ENCODE measurements around the gene SPSB1. TPM values are rescaled to one million over a fixed set of nuclear protein-coding genes. Genes with fewer than 3 reads are reported as not detected.

Gene SPSB1
- total and polyA plus RNA-seq, 2 experiments from 2014 or later: 4.6 to 5.4 TPM

DNA sequence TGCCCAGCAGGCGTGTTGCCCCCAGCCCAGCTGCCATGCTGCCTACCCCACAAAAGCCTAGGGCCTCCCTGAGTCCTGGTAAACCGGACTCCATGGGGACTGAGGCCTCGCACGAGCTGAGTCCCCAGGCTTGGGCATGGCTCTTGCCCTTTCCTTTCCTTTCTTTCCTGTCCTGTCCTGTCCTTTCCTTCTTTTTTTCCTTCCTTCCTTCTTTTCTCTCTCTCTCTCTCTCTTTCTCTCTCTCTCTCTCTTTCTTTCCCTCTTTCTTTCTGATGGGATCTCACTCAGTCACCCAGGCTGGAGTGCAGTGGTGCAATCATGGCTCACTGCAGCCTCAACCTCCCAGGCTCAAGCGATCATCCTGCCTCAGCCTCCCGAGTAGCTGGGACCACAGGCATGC lies 104.4 kb downstream of the SPSB1 start:
- no peak for DNase-seq (ENCODE audit: low read depth in 1 of 2, low spot score in 1 of 2)
- Histone ChIP-seq H3K36me3 (no peaks in the 10 kb centered on the region), H3K27me3 (no peaks in the 10 kb centered on the region), H3K9me3 (ENCODE audit: low read depth) (no peaks in the 10 kb centered on the region), H3K4me3 (no peak overlapping the region), H3K27ac (no peak overlapping the region), H3K4me1 (ENCODE audit: low read depth) (peaks cover 6% of the 10 kb centered on the region)
- TF ChIP-seq, protein P1, sequence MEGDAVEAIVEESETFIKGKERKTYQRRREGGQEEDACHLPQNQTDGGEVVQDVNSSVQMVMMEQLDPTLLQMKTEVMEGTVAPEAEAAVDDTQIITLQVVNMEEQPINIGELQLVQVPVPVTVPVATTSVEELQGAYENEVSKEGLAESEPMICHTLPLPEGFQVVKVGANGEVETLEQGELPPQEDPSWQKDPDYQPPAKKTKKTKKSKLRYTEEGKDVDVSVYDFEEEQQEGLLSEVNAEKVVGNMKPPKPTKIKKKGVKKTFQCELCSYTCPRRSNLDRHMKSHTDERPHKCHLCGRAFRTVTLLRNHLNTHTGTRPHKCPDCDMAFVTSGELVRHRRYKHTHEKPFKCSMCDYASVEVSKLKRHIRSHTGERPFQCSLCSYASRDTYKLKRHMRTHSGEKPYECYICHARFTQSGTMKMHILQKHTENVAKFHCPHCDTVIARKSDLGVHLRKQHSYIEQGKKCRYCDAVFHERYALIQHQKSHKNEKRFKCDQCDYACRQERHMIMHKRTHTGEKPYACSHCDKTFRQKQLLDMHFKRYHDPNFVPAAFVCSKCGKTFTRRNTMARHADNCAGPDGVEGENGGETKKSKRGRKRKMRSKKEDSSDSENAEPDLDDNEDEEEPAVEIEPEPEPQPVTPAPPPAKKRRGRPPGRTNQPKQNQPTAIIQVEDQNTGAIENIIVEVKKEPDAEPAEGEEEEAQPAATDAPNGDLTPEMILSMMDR (IDR thresholded peaks at IDR 0.05; ENCODE audit: low read depth, low read length): no peak

DNA sequence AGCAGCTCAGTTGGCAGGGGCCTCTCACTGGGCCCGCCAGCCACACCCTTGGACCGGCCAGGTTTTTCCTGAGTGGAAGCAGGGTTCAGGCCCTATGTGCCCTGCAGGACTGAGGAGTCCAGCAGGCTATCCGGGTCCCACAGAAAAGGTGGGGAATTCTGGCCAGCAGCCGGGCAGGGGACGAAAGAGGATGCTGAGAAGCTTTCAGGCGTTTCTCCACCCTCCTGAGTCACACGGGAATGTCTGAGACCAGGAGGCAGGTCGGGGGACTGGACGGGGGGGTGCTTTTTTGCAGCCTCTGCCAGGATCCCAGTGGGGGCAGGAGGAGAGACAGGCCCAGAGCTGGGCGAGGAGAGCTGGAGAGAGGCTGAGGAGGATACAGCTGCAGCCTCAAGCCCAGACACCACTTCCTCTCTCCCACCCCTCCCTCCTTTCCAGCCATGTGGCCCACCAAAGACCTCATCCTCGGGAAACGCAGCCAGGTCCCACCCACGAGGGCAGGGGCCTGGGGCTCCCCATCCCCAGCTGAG lies 105.4 kb downstream of the SPSB1 start:
- no peaks in the 10 kb centered on the region for H3K36me3 ChIP-seq
- H3K4me3 ChIP-seq: no peak overlapping the region
- peaks cover 6% of the 10 kb centered on the region for H3K4me1 ChIP-seq (ENCODE audit: low read depth)
- H3K27me3 ChIP-seq: no peaks in the 10 kb centered on the region
- no peaks in the 10 kb centered on the region for H3K9me3 ChIP-seq (ENCODE audit: low read depth)
- peak in 1 of 2 donors; percentile 35 for DNase-seq (ENCODE audit: low read depth in 1 of 2, low spot score in 1 of 2)
- no peak overlapping the region for H3K27ac ChIP-seq
- TF ChIP-seq, protein P1 (IDR thresholded peaks at IDR 0.05; ENCODE audit: low read depth, low read length): no peak

DNA sequence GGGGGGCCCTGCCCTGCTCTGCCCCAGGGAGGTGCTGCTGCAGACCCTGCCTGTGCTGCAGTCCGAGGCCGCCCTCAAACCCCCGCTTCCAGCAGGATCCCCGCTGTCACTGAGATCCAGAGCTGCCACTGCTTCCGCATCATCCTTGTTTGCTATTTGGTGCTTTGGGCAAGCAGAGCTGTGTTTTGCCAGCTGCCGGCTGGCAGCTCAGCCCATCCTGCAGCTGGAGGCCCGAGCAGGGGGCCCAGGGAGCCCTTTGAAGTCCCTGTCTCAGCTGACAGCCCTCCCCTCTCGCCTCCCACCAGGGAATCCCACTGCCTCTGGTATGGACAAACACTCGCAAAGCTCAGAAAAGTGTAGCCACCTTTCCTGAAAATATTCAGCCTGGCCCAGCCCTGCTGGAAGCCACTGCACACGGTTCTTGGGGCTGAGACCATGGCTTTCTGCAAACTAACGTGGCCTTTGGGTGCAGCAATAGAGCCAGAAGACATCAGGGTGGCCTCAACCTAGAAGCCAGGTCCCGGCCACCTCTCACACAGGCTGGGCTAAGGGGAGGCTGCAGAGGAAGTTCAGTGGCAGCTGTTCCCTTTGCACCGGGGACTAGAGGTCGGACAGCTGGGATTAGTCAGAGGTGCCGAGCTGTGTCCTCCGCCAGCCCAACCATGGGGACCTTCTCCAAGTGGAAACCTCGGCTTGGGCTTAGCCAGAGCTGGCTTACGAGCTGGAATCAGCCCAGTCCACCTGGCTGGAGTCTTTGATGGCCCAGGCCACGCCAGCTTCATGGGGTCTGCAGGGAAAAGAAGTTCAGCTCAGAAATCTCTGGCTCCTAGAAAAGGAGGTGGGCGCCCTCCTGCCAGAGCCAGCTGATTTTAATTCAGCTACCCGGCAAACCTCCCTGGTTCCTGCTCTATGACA lies 107.1 kb downstream of the SPSB1 start:
- H3K4me1 ChIP-seq (ENCODE audit: low read depth): peaks cover 6% of the 10 kb centered on the region
- H3K36me3 ChIP-seq: no peaks in the 10 kb centered on the region
- peak overlapping the region; percentile 15 for H3K27ac ChIP-seq
- H3K27me3 ChIP-seq: no peaks in the 10 kb centered on the region
- H3K9me3 ChIP-seq (ENCODE audit: low read depth): no peaks in the 10 kb centered on the region
- TF ChIP-seq, protein P1 (IDR thresholded peaks at IDR 0.05; ENCODE audit: low read depth, low read length): no peak
- no peak for DNase-seq (ENCODE audit: low read depth in 1 of 2, low spot score in 1 of 2)
- H3K4me3 ChIP-seq: no peak overlapping the region

DNA sequence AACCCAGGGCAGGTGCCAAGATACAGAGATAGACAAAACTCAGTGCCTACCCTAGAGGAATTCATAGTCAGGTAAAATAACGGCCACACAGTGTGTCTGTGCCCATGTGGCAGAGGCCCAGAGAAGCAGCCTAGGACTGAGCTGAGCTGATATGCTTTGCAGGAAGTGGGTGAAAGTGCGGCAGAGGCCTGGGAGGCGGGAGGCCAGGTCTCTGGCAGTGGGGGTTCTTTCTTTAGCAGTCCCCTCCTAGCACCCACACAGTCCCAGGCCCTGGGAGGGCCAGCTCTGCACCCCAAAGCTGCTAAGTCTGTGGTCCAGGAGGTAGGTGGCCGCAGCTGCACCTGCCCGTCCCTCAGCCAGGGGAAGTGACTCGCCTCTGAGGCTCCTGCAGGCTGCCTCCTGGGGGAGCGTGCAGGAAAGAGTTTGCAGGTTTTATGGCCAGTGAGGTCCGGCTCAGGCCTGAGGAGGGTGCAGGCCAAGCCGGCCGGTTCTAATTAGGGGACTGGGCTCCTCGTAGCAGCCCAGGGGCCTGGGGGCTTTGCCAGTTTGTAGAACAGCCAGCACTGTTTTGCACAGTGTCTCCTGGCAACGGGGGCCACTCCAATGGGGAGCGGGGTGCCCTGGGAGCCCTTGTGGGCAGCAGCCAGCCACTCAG lies 107.9 kb downstream of the SPSB1 start:
- TF ChIP-seq, protein P1 (IDR thresholded peaks at IDR 0.05; ENCODE audit: low read depth, low read length): peak; percentile 7
- Histone ChIP-seq H3K4me3 (no peak overlapping the region), H3K27ac (no peak overlapping the region), H3K27me3 (no peaks in the 10 kb centered on the region), H3K4me1 (ENCODE audit: low read depth) (peaks cover 6% of the 10 kb centered on the region), H3K9me3 (ENCODE audit: low read depth) (no peaks in the 10 kb centered on the region), H3K36me3 (no peaks in the 10 kb centered on the region)
- no peak for DNase-seq (ENCODE audit: low read depth in 1 of 2, low spot score in 1 of 2)

DNA sequence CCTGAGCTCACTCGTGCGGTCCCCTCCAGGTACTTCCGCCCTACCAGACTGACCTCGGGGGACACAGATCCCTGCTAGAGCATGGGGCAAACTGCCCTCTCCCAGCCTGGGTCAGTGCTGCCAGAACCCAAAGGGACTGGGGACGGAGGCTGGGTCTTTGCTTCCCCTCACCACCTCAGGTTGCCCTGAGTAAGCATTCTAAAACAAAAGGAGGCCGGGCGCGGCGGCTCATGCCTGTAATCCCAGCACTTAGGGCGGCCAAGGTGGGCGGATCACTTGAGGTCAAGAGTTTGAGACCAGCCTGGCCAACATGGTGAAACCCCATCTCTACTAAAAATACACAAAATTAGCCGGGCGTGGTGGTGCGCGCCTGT lies 108.4 kb downstream of the SPSB1 start:
- no peak overlapping the region for H3K4me3 ChIP-seq
- H3K9me3 ChIP-seq (ENCODE audit: low read depth): no peaks in the 10 kb centered on the region
- no peak for DNase-seq (ENCODE audit: low read depth in 1 of 2, low spot score in 1 of 2)
- H3K36me3 ChIP-seq: no peaks in the 10 kb centered on the region
- TF ChIP-seq, protein P1 (IDR thresholded peaks at IDR 0.05; ENCODE audit: low read depth, low read length): no peak
- no peak overlapping the region for H3K27ac ChIP-seq
- no peaks in the 10 kb centered on the region for H3K27me3 ChIP-seq
- H3K4me1 ChIP-seq (ENCODE audit: low read depth): peaks cover 9% of the 10 kb centered on the region

Data from cardiac muscle cell (in vitro differentiated cells and primary cell).